MM.1S (cell line): ENCODE data around the gene CSKMT.

Experiments
- DNase-seq: peaks from one replicate; pipeline ENCODE4 v3.0.0-alpha.2; 2015
- H2AFZ ChIP-seq: fragments of 300-600 bp; sonication (generic); 2 replicates; pipeline ENCODE4 v1.6.0; 2016; ENCODE audit warnings: antibody characterized with exemption, low read length
- H3F3A ChIP-seq: fragments of 300-600 bp; sonication (generic); 2 replicates; pipeline ENCODE4 v1.6.1; 2016; ENCODE audit warnings: mild to moderate bottlenecking, antibody characterized with exemption, low read length, moderate library complexity, mixed read lengths; ENCODE audit not compliant: insufficient read depth
- H3K27ac ChIP-seq: fragments of 300-600 bp; sonication (generic); 2 replicates; pipeline ENCODE4 v1.5.1; 2016; ENCODE audit warnings: mild to moderate bottlenecking, low read length
- H3K27me3 ChIP-seq: fragments of 300-600 bp; sonication (generic); replicated peaks from 2 replicates; pipeline ENCODE4 v1.6.0; 2016; ENCODE audit warnings: low read length; ENCODE audit not compliant: insufficient read depth
- H3K36me3 ChIP-seq: fragments of 300-600 bp; sonication (generic); replicated peaks from 2 replicates; pipeline ENCODE4 v1.6.1; 2016; ENCODE audit warnings: mild to moderate bottlenecking, low read length, mixed read lengths; ENCODE audit not compliant: insufficient read depth
- H3K4me1 ChIP-seq: fragments of 300-600 bp; sonication (generic); 2 replicates; pipeline ENCODE4 v1.6.1; 2016; ENCODE audit warnings: low read length, mixed read lengths
- H3K4me2 ChIP-seq: fragments of 300-600 bp; sonication (generic); 2 replicates; pipeline ENCODE4 v1.6.0; 2016; ENCODE audit warnings: low read depth, low read length
- H3K4me3 ChIP-seq: fragments of 300-600 bp; sonication (generic); 2 replicates; pipeline ENCODE4 v1.5.1; 2016; ENCODE audit warnings: low read length, mixed read lengths
- H3K79me2 ChIP-seq: fragments of 300-600 bp; sonication (generic); 2 replicates; pipeline ENCODE4 v1.6.1; 2016; ENCODE audit warnings: mixed run types, low read length, mixed read lengths
- H3K9ac ChIP-seq: fragments of 300-600 bp; sonication (generic); 2 replicates; pipeline ENCODE4 v1.6.1; 2016; ENCODE audit warnings: low read length, mixed read lengths
- H3K9me2 ChIP-seq: fragments of 300-600 bp; sonication (generic); replicated peaks from 2 replicates; pipeline ENCODE4 v1.6.1; 2016; ENCODE audit warnings: mild to moderate bottlenecking, low read length, mixed read lengths; ENCODE audit not compliant: insufficient read depth
- H3K9me3 ChIP-seq: fragments of 300-600 bp; sonication (generic); replicated peaks from 2 replicates; pipeline ENCODE4 v1.6.1; 2016; ENCODE audit warnings: mild to moderate bottlenecking, low read length, mixed read lengths; ENCODE audit not compliant: insufficient read depth
- H4K20me1 ChIP-seq: fragments of 300-600 bp; sonication (generic); 2 replicates; pipeline ENCODE4 v1.6.1; 2016; ENCODE audit warnings: mild to moderate bottlenecking, low read length, moderate library complexity, mixed read lengths; ENCODE audit not compliant: insufficient read depth
- CTCF ChIP-seq: fragments of 300-600 bp; sonication (generic); IDR thresholded peaks from 2 replicates; pipeline ENCODE4 v1.5.1; 2016; ENCODE audit warnings: antibody characterized with exemption, low read length, mixed read lengths
- EZH2 ChIP-seq: fragments of 300-600 bp; sonication (generic); optimal IDR thresholded peaks from 2 replicates; pipeline ENCODE3; 2017; ENCODE audit warnings: low read depth, mild to moderate bottlenecking, antibody characterized with exemption, low read length, mixed read lengths
- EZH2phosphoT487 ChIP-seq: fragments of 300-600 bp; sonication (generic); IDR thresholded peaks from 2 replicates; pipeline ENCODE4 v1.6.1; 2018; ENCODE audit warnings: antibody characterized with exemption, low read length

The CSKMT gene

GRCh38 chr11:62713343-62713742 is 48.2 kb downstream of the CSKMT start:
- H3K4me2 ChIP-seq: peak overlapping the region; percentile 19

GRCh38 chr11:62715150-62716130 is 50.3 kb downstream of the CSKMT start:
- Histone ChIP-seq H3K9me2 (no peaks in the 10 kb centered on the region), H3K36me3 (peaks cover 24% of the 10 kb centered on the region), H4K20me1 (no peaks in the 10 kb centered on the region), H2AFZ (no peak overlapping the region), H3K79me2 (peaks cover 80% of the 10 kb centered on the region), H3K4me3 (no peak overlapping the region), H3K27ac (peak overlapping the region; percentile 4; the same call in 1 of the 2 replicates), H3K27me3 (no peaks in the 10 kb centered on the region), H3F3A (peaks cover 67% of the 10 kb centered on the region), H3K4me1 (peaks cover 58% of the 10 kb centered on the region), H3K9ac (no peak overlapping the region), H3K4me2 (peak overlapping the region; percentile 0; the same call in 1 of the 2 replicates), H3K9me3 (no peaks in the 10 kb centered on the region)
- DNase-seq: no peak
- TF ChIP-seq CTCF (no peak), EZH2 (no peak), EZH2phosphoT487 (no peak)

More at GRCh38 chr11:62713343-62713742, 48.2 kb downstream of the CSKMT start:
- Histone ChIP-seq H3K79me2 (peaks cover 62% of the 10 kb centered on the region), H3F3A (peaks cover 76% of the 10 kb centered on the region), H3K27me3 (no peaks in the 10 kb centered on the region), H3K4me1 (peaks cover 71% of the 10 kb centered on the region), H4K20me1 (no peaks in the 10 kb centered on the region), H3K36me3 (peaks cover 15% of the 10 kb centered on the region), H3K4me3 (no peak overlapping the region), H3K9ac (peak overlapping the region; percentile 5; the same call in 1 of the 2 replicates), H3K27ac (peak overlapping the region; percentile 68), H2AFZ (no peak overlapping the region), H3K9me3 (no peaks in the 10 kb centered on the region), H3K9me2 (no peaks in the 10 kb centered on the region)
- no peak for TF ChIP-seq EZH2phosphoT487
- no peak for TF ChIP-seq EZH2
- peak; percentile 10; the same call in 1 of the 2 replicates for TF ChIP-seq CTCF
- DNase-seq: peak; percentile 54

- no peak for DNase-seq
- H3F3A ChIP-seq: peaks cover 64% of the 10 kb centered on the region
- no peak overlapping the region; the same call in 1 of the 2 replicates for H3K4me2 ChIP-seq
- no peaks in the 10 kb centered on the region for H3K9me2 ChIP-seq
- H4K20me1 ChIP-seq: no peaks in the 10 kb centered on the region
- H3K4me1 ChIP-seq: peaks cover 55% of the 10 kb centered on the region
- H3K79me2 ChIP-seq: peaks cover 87% of the 10 kb centered on the region
- peaks cover 26% of the 10 kb centered on the region for H3K36me3 ChIP-seq
- TF ChIP-seq CTCF: no peak
- no peak for TF ChIP-seq EZH2phosphoT487
- no peak for TF ChIP-seq EZH2
- no peaks in the 10 kb centered on the region for H3K27me3 ChIP-seq
- H3K9ac ChIP-seq: no peak overlapping the region
- H3K4me3 ChIP-seq: no peak overlapping the region
- H2AFZ ChIP-seq: no peak overlapping the region
- peak overlapping the region; percentile 6; the same call in 1 of the 2 replicates for H3K27ac ChIP-seq
- no peaks in the 10 kb centered on the region for H3K9me3 ChIP-seq
Observed at GRCh38 chr11:62716206-62716605, 51.1 kb downstream of the CSKMT start.
